ES-I3 (cell line): ENCODE data around the gene DENND10.
A peak's percentile ranks its signal among the peaks of the same experiment; 100 is the strongest.

Experiments
- H3K36me3 ChIP-seq: 2 replicates; pipeline ENCODE4 v1.6.1; 2013; ENCODE audit warnings: mild to moderate bottlenecking, low read length, control low read depth, moderate library complexity; ENCODE audit not compliant: insufficient read depth
- H3K4me1 ChIP-seq: 2 replicates; pipeline ENCODE4 v1.6.1; 2013; ENCODE audit warnings: mild to moderate bottlenecking, control low read depth, low read length; ENCODE audit not compliant: insufficient read depth
- H3K9ac ChIP-seq: 2 replicates; pipeline ENCODE4 v1.6.1; 2013; ENCODE audit warnings: low read depth, mild to moderate bottlenecking, low read length, moderate library complexity
- H3K9me3 ChIP-seq: 2 replicates; pipeline ENCODE4 v1.6.1; 2013; ENCODE audit warnings: mild to moderate bottlenecking, low read length, moderate library complexity; ENCODE audit not compliant: control insufficient read depth, insufficient read depth

Gene DENND10, protein sequence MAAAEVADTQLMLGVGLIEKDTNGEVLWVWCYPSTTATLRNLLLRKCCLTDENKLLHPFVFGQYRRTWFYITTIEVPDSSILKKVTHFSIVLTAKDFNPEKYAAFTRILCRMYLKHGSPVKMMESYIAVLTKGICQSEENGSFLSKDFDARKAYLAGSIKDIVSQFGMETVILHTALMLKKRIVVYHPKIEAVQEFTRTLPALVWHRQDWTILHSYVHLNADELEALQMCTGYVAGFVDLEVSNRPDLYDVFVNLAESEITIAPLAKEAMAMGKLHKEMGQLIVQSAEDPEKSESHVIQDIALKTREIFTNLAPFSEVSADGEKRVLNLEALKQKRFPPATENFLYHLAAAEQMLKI

DNA sequence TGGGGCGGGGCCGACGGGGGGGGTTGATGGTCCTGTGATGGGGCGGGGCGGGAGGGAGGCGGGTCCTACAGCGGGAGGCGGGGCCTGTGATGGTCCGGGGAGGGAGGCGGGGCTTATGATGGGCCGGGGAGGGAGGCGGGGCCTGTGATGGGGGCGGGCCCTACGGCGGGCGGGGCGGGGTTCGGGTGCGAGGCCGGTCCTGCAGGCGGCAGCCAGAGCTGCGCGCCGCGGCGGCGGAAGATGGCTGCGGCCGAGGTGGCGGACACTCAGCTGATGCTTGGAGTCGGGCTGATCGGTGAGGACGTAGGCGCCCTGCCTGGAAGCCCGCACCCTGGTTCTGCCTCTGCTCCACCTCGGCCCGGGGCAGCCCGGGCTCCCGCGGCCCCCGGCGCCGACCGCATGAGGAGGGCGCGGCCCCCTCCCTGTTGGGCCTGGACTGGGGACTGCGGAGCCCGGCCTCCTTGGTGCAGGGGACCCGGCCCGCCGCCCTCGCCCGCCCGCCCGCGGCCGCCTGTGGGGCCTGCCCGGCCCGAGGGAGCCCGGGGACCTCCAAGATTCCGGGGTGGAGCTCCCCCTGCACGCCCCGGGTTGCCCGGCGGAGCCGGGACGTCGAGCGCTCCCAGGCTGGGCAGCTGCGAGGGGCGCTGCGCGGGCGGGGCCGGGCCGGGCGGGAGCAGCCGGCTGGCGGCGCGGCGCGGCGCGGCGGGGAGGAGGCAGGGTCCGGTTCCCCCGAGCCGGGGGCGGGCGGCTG is at the start of gene DENND10:
Gene DENND10, plus strand, starts transcription at position 211 of the 751 bp plus-strand sequence. Its CDS starts 30 bp downstream, at position 241.
- no peaks in the 10 kb centered on the region; the same call in none of the 2 replicates for H3K36me3 ChIP-seq
- no peaks in the 10 kb centered on the region for H3K9me3 ChIP-seq
- no peaks in the 10 kb centered on the region for H3K4me1 ChIP-seq
- peak within 1 kb of the TSS; percentile 94 for H3K9ac ChIP-seq

DNA sequence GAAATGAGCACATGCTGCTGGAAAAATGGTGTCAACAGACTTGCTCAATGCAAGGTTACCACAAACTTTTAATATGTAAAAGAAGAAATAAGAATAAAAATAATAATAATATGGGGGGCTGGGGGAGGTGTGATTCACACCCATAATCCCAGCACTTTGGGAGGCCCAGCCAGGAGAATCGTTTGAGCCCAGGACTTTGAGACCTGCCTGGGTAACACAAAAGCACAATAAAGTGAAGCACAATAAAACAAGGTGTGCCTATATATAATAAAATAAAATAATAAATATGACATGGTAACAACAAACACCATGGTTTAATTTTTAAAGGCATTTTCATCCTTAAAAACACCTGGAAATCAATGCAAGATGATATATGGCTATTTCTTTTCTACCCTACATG is 48.4 kb upstream of the DENND10 start:
- H3K4me1 ChIP-seq: no peaks in the 10 kb centered on the region

DNA sequence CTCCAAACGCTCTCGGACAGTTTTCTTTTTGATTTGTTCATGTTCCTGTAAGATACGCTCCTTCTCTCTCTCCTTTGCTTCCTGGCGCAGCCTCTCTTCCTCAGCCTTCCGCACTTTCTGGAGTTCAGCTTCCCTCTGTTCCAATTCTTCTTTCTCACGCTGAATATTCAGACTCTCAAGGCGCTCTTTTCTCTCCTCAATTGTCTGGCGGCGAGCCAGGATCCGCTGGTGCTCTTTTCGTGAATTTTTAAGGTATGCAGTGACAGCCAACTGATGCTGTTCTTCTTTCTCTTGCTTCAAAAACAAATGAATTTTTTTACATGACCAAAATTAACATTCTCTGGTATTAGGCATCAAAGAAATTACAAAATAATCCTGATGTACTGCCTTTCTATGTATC is 45.9 kb upstream of the DENND10 start:
- no peaks in the 10 kb centered on the region for H3K4me1 ChIP-seq
- H3K9me3 ChIP-seq: no peaks in the 10 kb centered on the region
- peaks cover 57% of the 10 kb centered on the region for H3K36me3 ChIP-seq
- no peak overlapping the region for H3K9ac ChIP-seq

More for the DNA sequence above, 48.4 kb upstream of the DENND10 start:
- Histone ChIP-seq H3K9ac (no peak overlapping the region), H3K36me3 (peaks cover 77% of the 10 kb centered on the region), H3K9me3 (no peaks in the 10 kb centered on the region)

DNA sequence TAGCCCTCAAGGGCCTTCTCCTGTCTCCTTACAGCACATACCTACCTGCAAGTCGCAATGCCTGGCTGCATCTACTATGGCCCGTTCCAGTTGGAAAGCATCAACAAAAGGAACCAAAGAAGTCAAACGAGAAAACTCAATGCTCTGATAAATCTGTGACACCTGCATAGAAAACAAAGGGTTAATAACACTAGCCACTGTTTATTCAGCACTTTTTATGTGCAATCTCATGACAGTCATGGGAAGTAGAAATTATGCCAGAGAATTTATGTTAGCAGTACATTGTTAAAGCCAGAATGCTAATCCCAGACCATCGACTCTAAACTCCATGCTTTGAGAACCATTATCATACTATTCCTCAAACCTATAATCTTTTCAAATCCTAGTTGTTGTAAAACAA is 44.4 kb upstream of the DENND10 start:
- Histone ChIP-seq H3K4me1 (no peaks in the 10 kb centered on the region), H3K9ac (no peak overlapping the region), H3K9me3 (no peaks in the 10 kb centered on the region), H3K36me3 (peaks cover 59% of the 10 kb centered on the region)

DNA sequence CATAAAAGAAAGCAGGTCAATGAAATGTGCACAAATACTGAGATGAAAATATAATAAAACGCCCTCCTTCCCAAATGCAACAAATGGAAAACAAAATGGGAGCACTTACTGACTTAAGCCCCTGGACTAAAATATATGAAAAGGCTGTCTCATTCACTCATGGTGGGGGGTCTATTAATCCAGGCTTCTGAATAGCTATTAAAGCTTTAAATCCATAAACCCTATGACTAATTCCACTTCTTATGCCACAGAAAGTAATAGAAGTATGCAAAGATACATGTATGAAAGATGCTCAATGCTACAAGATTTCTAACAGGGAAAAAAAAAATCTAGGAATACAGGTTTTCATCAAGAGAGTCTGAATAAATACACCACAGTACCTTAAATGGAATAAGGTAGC is 43.8 kb upstream of the DENND10 start:
- no peak overlapping the region for H3K9ac ChIP-seq
- H3K4me1 ChIP-seq: no peaks in the 10 kb centered on the region
- H3K9me3 ChIP-seq: no peaks in the 10 kb centered on the region
- peaks cover 61% of the 10 kb centered on the region for H3K36me3 ChIP-seq

DNA sequence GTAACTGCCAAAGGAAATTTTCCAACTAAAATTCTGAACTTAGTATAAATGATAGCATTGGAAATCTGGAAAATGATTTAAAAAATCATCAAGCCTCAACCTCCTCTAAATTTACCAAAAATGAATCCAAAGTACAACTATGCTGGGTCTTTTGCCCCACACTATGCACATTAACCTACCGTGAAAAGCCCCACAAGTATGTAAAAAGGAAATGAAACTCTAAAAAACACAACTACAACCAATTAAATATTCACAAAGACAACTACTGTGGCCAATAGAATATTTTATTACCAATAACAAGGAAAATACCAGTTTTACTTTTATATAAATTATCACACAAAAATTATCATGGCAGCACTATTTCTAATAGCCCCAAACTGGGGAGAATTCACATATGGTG is 42.6 kb upstream of the DENND10 start:
- no peaks in the 10 kb centered on the region for H3K9me3 ChIP-seq
- peaks cover 63% of the 10 kb centered on the region for H3K36me3 ChIP-seq
- no peak overlapping the region for H3K9ac ChIP-seq
- H3K4me1 ChIP-seq: no peaks in the 10 kb centered on the region

DNA sequence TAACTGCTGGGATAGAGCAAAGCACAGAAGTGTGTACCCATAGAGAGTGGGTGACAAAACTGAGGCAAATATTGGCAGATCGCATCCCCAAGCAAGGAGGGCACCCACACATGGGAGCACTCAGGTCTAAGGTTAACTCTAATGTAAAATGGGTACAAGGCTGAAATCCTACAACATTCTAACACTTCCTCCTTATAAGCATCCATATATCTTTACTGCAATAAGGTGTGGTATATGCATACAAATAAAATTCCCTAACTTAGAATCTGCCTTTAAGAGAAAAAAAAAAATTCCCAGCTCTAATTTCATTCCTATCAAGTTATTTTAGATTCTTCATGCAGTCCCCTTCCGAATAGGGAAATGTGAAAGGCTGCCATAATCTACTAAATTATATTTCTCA is 42.0 kb upstream of the DENND10 start:
- H3K4me1 ChIP-seq: no peaks in the 10 kb centered on the region
- no peaks in the 10 kb centered on the region for H3K9me3 ChIP-seq
- H3K9ac ChIP-seq: no peak overlapping the region
- H3K36me3 ChIP-seq: peaks cover 60% of the 10 kb centered on the region

DNA sequence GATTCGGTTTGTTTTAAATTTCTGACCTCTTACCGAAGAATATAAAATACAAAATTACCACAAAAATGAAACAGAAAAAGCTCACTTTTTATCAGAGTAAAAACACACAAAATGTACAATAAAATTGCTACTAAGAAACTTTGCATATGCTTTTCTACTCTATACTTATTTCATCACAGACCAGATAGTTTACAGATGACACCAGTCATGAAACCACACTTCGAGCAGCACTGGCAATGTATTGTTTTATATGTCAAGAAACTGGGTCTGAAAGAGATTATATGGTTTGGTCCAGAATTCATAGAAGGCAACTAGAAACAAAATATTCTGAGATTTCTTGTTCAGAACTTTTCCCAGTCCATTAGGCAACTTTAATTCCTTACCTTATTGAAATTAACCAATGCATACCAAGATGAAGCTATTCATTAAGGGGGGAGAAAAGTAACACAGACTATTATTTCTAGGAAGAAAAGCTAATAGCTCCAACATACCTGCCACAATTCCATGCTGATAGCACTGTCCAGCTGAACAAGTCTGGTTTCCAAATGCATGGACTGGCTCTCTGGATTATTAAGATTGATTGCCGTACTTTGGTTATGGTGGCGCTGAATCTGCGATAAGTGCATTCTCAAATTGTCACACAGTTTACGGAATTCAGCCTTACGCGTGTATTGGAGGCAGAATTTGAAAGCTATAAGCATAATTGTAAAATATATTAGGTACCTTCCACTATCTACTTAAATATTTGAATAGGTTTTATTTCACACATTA is 33.3 kb upstream of the DENND10 start:
- Histone ChIP-seq H3K36me3 (peaks cover 33% of the 10 kb centered on the region), H3K9me3 (no peaks in the 10 kb centered on the region), H3K4me1 (no peaks in the 10 kb centered on the region), H3K9ac (no peak overlapping the region)

DNA sequence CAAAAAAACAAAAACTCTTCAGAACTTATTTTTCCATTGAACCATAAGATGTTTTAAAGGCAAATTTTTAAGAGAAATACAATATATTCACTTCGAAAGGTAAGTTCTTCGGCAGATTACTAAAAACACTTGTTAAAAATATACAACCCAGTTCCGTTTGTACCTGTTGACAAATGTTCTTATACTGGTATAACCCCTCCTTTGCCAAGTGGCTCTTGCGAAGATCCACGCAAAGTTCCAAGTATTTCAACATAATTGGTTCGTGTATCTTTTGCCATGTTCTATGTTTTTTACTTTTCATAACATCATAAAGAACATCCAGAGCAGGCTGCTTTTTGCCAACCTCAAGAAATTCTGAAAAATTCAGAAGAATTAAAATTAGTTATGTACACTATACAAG is 30.3 kb upstream of the DENND10 start:
- Histone ChIP-seq H3K9ac (no peak overlapping the region), H3K4me1 (no peaks in the 10 kb centered on the region), H3K9me3 (no peaks in the 10 kb centered on the region), H3K36me3 (peaks cover 22% of the 10 kb centered on the region)

DNA sequence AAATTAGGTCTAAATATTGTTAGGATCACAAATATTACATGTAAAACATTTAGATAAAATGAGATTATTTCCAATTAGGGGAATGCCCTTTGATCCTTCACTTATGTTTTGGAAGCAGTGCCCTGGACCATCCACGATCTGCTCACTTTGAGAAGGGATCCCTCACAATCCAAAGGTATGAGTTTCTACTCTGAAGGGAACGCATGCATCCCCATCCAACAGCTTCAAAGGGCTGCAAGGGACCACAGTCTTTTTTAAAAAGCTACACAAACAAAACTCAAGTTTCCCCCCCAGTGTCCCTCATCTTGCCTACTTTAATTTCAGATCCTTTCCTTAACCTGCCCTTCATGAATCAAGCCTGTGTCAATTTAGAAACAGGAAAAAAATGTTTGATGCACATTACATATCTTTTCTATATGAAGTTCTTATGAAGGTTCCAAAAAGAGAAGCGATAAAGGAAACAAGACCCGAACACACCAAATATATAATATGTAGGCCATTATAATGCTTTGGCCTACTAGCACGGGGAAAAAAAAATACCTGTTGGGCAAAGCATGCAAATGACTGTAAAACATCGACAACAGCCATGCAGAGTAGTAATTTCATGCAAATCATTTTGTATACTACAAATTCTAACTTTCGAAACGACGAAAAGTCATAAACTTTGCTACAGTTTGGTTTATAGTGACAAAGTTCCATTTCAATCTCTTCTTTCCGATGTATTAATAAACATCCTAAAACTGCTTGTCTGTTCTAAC is 25.3 kb upstream of the DENND10 start:
- Histone ChIP-seq H3K9ac (peak overlapping the region; percentile 89), H3K36me3 (no peaks in the 10 kb centered on the region), H3K9me3 (no peaks in the 10 kb centered on the region), H3K4me1 (no peaks in the 10 kb centered on the region)

DNA sequence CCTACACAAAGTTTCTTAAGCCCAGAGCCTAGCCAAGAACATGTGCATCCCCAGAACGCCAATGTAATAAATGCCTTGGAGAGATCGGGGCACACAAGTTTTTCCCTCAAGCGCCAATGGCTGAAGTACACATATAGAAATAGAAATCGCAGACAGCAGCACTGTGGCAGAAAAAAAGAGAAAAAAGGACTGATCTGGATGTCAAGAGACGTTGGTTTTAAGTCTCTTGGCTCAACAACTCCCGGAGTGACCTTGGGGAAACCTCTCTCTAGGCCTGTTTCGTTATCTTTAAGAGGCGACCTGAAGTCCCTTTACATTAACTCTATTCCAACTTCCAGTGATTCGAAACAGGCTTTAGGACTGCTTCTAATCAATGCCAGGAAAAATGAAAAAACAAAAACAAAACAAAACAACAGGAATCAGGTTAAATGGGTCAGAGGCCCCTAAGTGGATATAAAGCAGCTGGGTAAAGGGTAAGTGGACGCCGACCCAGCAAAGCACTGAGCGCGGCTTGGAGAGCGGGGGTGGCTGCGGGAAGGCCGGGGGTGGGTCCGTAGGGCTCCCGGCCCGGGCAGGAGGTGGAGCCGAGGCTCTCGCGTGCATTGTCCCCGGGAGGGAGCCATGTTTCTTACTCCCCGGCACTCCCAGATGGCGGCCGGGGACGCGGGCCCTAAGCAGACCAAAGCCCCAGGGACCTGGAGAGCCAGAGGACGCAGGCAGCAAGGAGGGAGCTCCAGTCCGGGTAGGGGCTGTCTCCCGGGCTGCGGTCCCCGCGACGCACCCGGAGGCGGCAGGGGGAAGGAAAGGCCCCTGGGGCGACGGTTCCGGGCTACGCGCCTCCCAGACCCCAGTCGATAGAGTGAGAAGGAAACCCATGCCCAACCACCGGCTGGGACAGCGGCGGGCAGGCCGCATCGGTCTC is 24.1 kb upstream of the DENND10 start:
- no peaks in the 10 kb centered on the region for H3K9me3 ChIP-seq
- no peaks in the 10 kb centered on the region for H3K4me1 ChIP-seq
- no peaks in the 10 kb centered on the region for H3K36me3 ChIP-seq
- peak overlapping the region; percentile 89 for H3K9ac ChIP-seq

DNA sequence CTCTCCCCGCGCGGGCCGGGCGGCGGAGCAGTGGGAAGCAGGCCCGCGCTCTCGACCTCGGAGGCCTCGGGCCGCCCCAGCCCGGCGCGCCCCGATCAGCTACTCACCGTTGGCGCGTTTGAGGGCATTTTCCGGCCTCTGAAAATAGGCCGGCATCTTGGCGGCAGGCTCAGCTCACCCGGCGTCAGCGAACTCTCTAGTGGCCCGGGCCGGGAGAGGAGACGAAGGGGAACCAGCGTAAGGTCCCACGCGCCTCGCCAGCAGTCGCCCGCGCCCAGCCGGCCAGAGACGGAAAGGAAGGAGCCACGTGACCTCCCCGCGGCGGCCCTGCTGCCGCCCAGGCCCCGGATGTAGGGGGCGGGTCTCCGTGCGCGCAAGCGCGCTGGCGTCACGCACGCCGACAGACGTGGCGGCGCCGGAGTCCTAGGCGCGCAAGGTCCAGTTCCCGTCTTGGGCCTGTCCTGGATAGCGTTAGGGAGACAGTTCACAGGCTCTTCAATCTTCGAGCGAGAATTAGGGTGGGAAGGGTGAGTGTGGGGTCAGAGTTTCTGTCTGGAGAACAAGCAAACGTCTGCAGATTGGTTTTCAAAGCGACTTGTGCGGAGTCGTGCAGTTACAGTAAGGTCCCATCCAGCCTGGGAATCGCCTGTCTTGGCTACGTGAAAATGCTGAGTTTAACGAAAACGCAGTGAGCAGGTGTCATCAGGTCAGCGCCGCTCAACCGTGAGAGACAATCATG is 23.2 kb upstream of the DENND10 start, which contains the start of gene EIF3A:
Gene EIF3A, minus strand, starts transcription at position 297 of the 739 bp plus-strand sequence. Its CDS starts 141 bp downstream, at position 156.
- Histone ChIP-seq H3K4me1 (no peaks in the 10 kb centered on the region), H3K9ac (peak within 1 kb of the TSS; percentile 89), H3K9me3 (no peaks in the 10 kb centered on the region), H3K36me3 (no peaks in the 10 kb centered on the region)
